Omental fat pad (tissue), 4 donors: Measurements from ENCODE around the gene MN1. TPM values are rescaled to one million over a fixed set of nuclear protein-coding genes. Genes with fewer than 3 reads are reported as not detected.

Experiments used
- ATAC-seq: fragments of 150-250 bp; one replicate; pipeline ENCODE4 v1.9.1; 2016; ENCODE audit warnings: mild to moderate bottlenecking, moderate library complexity; ENCODE audit not compliant: low FRiP score
- DNase-seq: peaks from one replicate; pipeline ENCODE4 v3.0.0-alpha.2; 2019; ENCODE audit warnings: low spot score
- total RNA-seq, 4 donors: library from RNA; depleted of rRNA; stranded (reverse); fragments of >200 nt; gene quantifications; one replicate each; pipeline ENCODE4 v1.1.0, GENCODE V29; 2016
- TF ChIP-seq, protein P1 (sequence below), 3 donors: fragments of 450-650 bp; IDR thresholded peaks; one replicate each; pipeline ENCODE4 v1.5.1; 2016 to 2017; ENCODE audit warnings: antibody characterized with exemption in 3 of 3, mild to moderate bottlenecking in 3 of 3, moderate library complexity in 2 of 3

Gene MN1
- total RNA-seq, 4 donors from 2014 or later: 4.8 to 16.5 (median 8.9) TPM

DNA sequence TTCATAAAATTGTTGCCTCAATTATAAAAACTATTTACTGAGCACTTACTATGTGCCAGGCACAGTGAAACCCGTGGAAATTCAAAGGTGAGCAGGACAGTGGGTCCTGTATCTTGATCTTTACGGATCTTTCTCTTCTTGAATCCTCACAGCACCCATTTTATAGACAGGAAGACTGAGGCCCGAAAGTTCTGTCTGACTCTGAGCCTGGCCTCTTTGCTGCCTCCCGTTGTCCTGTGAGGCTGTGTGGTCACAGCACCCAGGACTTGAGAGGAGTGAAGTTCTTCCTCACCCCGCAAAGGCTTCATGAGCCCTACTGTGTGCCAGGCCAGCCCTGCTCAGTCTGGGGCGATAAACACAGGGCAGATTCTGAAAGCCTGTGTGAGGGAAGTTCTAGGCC is 13.4 kb upstream of the MN1 start:
- no peak for DNase-seq
- no peak for ATAC-seq
- TF ChIP-seq, protein P1, sequence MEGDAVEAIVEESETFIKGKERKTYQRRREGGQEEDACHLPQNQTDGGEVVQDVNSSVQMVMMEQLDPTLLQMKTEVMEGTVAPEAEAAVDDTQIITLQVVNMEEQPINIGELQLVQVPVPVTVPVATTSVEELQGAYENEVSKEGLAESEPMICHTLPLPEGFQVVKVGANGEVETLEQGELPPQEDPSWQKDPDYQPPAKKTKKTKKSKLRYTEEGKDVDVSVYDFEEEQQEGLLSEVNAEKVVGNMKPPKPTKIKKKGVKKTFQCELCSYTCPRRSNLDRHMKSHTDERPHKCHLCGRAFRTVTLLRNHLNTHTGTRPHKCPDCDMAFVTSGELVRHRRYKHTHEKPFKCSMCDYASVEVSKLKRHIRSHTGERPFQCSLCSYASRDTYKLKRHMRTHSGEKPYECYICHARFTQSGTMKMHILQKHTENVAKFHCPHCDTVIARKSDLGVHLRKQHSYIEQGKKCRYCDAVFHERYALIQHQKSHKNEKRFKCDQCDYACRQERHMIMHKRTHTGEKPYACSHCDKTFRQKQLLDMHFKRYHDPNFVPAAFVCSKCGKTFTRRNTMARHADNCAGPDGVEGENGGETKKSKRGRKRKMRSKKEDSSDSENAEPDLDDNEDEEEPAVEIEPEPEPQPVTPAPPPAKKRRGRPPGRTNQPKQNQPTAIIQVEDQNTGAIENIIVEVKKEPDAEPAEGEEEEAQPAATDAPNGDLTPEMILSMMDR (IDR thresholded peaks at IDR 0.05): no peak

DNA sequence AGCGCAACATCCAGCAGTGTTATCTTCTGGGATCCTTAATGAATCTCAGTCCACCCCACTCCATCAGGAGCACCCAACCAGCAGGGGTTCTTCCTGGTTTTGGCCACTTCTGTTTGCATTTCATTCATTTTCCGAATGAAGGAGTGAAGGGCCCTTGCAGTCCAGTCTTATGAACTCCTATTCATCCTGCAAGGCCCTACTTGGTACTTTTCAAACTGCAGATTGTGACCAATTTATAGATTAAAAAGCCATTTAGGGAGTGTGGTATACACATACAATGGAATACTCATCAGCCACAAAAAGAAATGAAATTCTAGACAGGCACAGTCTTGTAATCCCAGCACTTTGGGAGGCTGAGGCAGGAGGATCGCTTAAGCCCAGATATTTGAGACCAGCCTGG is 10.2 kb upstream of the MN1 start:
- ATAC-seq: no peak

GRCh38 chr22:27810609-27811151 is 9.1 kb upstream of the MN1 start:
- DNase-seq (peak; percentile 43), ATAC-seq (peak; percentile 81)
- TF ChIP-seq, protein P1 (IDR thresholded peaks at IDR 0.05): no peak

More for the DNA sequence above, 10.2 kb upstream of the MN1 start:
- no peak for DNase-seq
- TF ChIP-seq, protein P1 (IDR thresholded peaks at IDR 0.05): no peak

DNA sequence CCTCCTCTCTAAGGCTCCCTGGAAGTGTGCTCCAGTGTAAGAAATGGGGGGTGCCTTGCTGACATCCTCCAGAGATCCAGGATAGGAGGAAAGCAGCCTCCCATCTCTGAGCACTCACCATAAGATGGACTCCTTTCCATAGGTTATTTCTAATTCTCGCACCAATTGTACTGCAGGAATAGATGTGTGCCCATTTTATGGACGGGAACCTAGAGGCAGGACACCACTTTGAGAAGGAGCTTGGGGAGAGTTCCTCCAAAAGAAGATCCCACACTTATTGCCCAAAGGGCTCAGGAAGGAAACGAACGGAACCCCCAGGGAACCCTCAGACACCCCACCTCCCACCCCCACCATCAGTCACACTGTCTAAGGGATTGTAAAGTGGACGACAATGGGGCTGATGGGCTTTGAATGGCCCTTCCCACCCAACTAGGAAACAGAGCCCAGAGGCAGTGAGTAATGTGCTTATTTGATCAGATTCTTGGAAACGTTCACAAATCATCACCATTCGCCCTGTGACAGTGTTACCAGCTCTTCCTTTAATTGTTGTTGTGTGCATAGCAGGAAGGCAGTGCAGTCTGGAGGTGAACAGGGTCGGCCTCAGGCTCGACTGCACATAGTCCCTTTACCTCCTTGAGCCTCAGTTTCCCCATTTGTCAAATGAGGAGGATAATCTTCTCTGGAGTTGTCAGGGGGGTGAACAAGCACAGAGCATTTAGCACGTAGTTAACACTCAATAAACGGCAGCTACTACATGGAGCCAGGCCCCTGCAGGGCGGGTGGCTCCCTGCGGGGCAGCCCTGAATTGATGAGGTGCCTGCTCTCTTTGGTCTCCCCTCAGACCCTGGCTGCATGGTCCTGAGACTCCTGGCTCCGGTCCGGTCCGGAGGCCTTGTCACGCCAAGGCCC is 8.4 kb upstream of the MN1 start:
- DNase-seq (no peak), ATAC-seq (no peak)
- TF ChIP-seq, protein P1 (IDR thresholded peaks at IDR 0.05): no peak

GRCh38 chr22:27809226-27809603 is 7.7 kb upstream of the MN1 start:
- DNase-seq (no peak), ATAC-seq (no peak)
- TF ChIP-seq, protein P1 (IDR thresholded peaks at IDR 0.05): no peak

DNA sequence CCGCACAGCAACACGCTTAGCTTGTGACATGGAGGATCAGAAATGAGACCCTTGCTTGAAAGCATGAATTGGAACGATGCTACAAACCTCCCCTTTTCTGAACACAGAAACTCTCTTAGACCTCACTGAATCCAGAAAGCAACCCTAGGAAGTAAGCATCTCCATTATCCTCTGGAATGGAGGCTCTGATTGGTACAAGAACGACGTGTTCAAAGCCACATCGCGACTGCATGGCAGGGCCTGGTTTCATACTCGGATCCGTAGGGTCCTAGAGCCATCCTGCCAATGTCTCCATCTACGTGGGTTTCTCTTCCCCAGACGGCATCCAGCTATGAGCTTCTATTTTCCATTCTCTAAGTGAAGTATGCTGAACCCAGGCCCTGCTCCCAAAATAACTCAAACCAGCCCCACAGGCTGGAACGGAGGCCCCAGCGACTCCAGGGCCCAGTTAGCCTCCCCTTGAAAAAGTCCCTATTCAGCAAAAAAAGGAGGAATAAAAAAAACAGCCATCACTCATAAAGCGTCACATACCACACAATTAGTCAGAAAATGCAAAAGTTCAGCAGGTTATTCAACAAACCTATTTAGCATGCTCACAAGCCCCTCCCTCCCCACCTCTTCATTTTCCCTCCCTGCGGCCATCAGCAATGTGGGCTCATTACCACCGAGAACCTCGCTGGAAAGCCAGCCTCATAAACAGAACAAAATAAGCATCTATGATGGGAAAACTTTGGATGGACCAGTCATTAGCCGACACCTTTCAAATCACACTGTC is 7.1 kb upstream of the MN1 start:
- ATAC-seq (no peak), DNase-seq (no peak)
- TF ChIP-seq, protein P1 (IDR thresholded peaks at IDR 0.05): no peak
